ENCODE results near the gene KCND2.

Gene KCND2

GRCh38 chr7:120467676-120468075 lies 194.7 kb downstream of the KCND2 start:
- Histone ChIP-seq H3K4me1 (ENCODE audit: insufficient read depth, insufficient read length) (no peaks in the 10 kb centered on the region), H3K36me3 (ENCODE audit: insufficient read depth, insufficient read length, low read length) (no peaks in the 10 kb centered on the region), H3K9me3 (ENCODE audit: insufficient read depth, low read length) (no peaks in the 10 kb centered on the region), H3K4me3 (ENCODE audit: insufficient read length, low read depth) (no peak overlapping the region), H3K9ac (ENCODE audit: insufficient read length, low read depth) (no peak overlapping the region), H3K27me3 (ENCODE audit: insufficient read depth, insufficient read length) (no peaks in the 10 kb centered on the region)
- DNase-seq (ENCODE audit: low read depth, low spot score), result no peak
- TF ChIP-seq ZNF274 (IDR thresholded peaks at IDR 0.05; ENCODE audit: low read depth, low read length) (no peak), SUZ12 (IDR thresholded peaks at IDR 0.05; ENCODE audit: extremely low read depth, insufficient read depth, insufficient read length) (no peak), YY1 (IDR thresholded peaks at IDR 0.05; ENCODE audit: insufficient read depth, insufficient read length) (no peak)

- no peak for TF ChIP-seq SUZ12 (IDR thresholded peaks at IDR 0.05; ENCODE audit: extremely low read depth, insufficient read depth, insufficient read length)
- TF ChIP-seq ZNF274 (IDR thresholded peaks at IDR 0.05; ENCODE audit: low read depth, low read length), result no peak
- TF ChIP-seq YY1 (IDR thresholded peaks at IDR 0.05; ENCODE audit: insufficient read depth, insufficient read length), result no peak
- Histone ChIP-seq H3K9ac (ENCODE audit: insufficient read length, low read depth) (no peak overlapping the region), H3K36me3 (ENCODE audit: insufficient read depth, insufficient read length, low read length) (no peaks in the 10 kb centered on the region), H3K4me3 (ENCODE audit: insufficient read length, low read depth) (no peak overlapping the region), H3K27me3 (ENCODE audit: insufficient read depth, insufficient read length) (no peaks in the 10 kb centered on the region), H3K4me1 (ENCODE audit: insufficient read depth, insufficient read length) (no peaks in the 10 kb centered on the region), H3K9me3 (ENCODE audit: insufficient read depth, low read length) (no peaks in the 10 kb centered on the region)
- no peak for DNase-seq (ENCODE audit: low read depth, low spot score)
Measured at GRCh38 chr7:120468611-120469010, 195.6 kb downstream of the KCND2 start.

- Histone ChIP-seq H3K9me3 (ENCODE audit: insufficient read depth, low read length) (no peaks in the 10 kb centered on the region), H3K4me1 (ENCODE audit: insufficient read depth, insufficient read length) (no peaks in the 10 kb centered on the region), H3K4me3 (ENCODE audit: insufficient read length, low read depth) (no peak overlapping the region), H3K27me3 (ENCODE audit: insufficient read depth, insufficient read length) (no peaks in the 10 kb centered on the region), H3K9ac (ENCODE audit: insufficient read length, low read depth) (no peak overlapping the region), H3K36me3 (ENCODE audit: insufficient read depth, insufficient read length, low read length) (no peaks in the 10 kb centered on the region)
- no peak for TF ChIP-seq ZNF274 (IDR thresholded peaks at IDR 0.05; ENCODE audit: low read depth, low read length)
- TF ChIP-seq SUZ12 (IDR thresholded peaks at IDR 0.05; ENCODE audit: extremely low read depth, insufficient read depth, insufficient read length), result no peak
- TF ChIP-seq YY1 (IDR thresholded peaks at IDR 0.05; ENCODE audit: insufficient read depth, insufficient read length), result no peak
- DNase-seq (ENCODE audit: low read depth, low spot score), result no peak
Measured at GRCh38 chr7:120472892-120473291, 199.9 kb downstream of the KCND2 start.

GRCh38 chr7:120473352-120473751 lies 200.4 kb downstream of the KCND2 start:
- no peaks in the 10 kb centered on the region for H3K9me3 ChIP-seq (ENCODE audit: insufficient read depth, low read length)
- no peaks in the 10 kb centered on the region for H3K36me3 ChIP-seq (ENCODE audit: insufficient read depth, insufficient read length, low read length)
- no peak for TF ChIP-seq SUZ12 (IDR thresholded peaks at IDR 0.05; ENCODE audit: extremely low read depth, insufficient read depth, insufficient read length)
- no peak for TF ChIP-seq YY1 (IDR thresholded peaks at IDR 0.05; ENCODE audit: insufficient read depth, insufficient read length)
- TF ChIP-seq ZNF274 (IDR thresholded peaks at IDR 0.05; ENCODE audit: low read depth, low read length), result no peak
- DNase-seq (ENCODE audit: low read depth, low spot score), result no peak
- no peaks in the 10 kb centered on the region for H3K4me1 ChIP-seq (ENCODE audit: insufficient read depth, insufficient read length)
- H3K9ac ChIP-seq (ENCODE audit: insufficient read length, low read depth), result no peak overlapping the region
- no peaks in the 10 kb centered on the region for H3K27me3 ChIP-seq (ENCODE audit: insufficient read depth, insufficient read length)
- H3K4me3 ChIP-seq (ENCODE audit: insufficient read length, low read depth), result no peak overlapping the region

GRCh38 chr7:120475994-120476393 lies 203.0 kb downstream of the KCND2 start:
- Histone ChIP-seq H3K27me3 (ENCODE audit: insufficient read depth, insufficient read length) (no peaks in the 10 kb centered on the region), H3K4me1 (ENCODE audit: insufficient read depth, insufficient read length) (no peaks in the 10 kb centered on the region)

GRCh38 chr7:120480472-120480871 lies 207.5 kb downstream of the KCND2 start:
- H3K9me3 ChIP-seq (ENCODE audit: insufficient read depth, low read length), result no peaks in the 10 kb centered on the region
- H3K4me3 ChIP-seq (ENCODE audit: insufficient read length, low read depth), result no peak overlapping the region
- TF ChIP-seq ZNF274 (IDR thresholded peaks at IDR 0.05; ENCODE audit: low read depth, low read length) (no peak), SUZ12 (IDR thresholded peaks at IDR 0.05; ENCODE audit: extremely low read depth, insufficient read depth, insufficient read length) (no peak), YY1 (IDR thresholded peaks at IDR 0.05; ENCODE audit: insufficient read depth, insufficient read length) (no peak)
- H3K4me1 ChIP-seq (ENCODE audit: insufficient read depth, insufficient read length), result no peaks in the 10 kb centered on the region
- no peaks in the 10 kb centered on the region for H3K27me3 ChIP-seq (ENCODE audit: insufficient read depth, insufficient read length)
- no peak overlapping the region for H3K9ac ChIP-seq (ENCODE audit: insufficient read length, low read depth)
- H3K36me3 ChIP-seq (ENCODE audit: insufficient read depth, insufficient read length, low read length), result no peaks in the 10 kb centered on the region
- DNase-seq (ENCODE audit: low read depth, low spot score), result no peak

More at GRCh38 chr7:120475994-120476393, 203.0 kb downstream of the KCND2 start:
- no peaks in the 10 kb centered on the region for H3K36me3 ChIP-seq (ENCODE audit: insufficient read depth, insufficient read length, low read length)
- no peaks in the 10 kb centered on the region for H3K9me3 ChIP-seq (ENCODE audit: insufficient read depth, low read length)
- H3K9ac ChIP-seq (ENCODE audit: insufficient read length, low read depth), result no peak overlapping the region
- no peak for DNase-seq (ENCODE audit: low read depth, low spot score)
- TF ChIP-seq ZNF274 (IDR thresholded peaks at IDR 0.05; ENCODE audit: low read depth, low read length) (no peak), YY1 (IDR thresholded peaks at IDR 0.05; ENCODE audit: insufficient read depth, insufficient read length) (no peak), SUZ12 (IDR thresholded peaks at IDR 0.05; ENCODE audit: extremely low read depth, insufficient read depth, insufficient read length) (no peak)
- no peak overlapping the region for H3K4me3 ChIP-seq (ENCODE audit: insufficient read length, low read depth)

GRCh38 chr7:120480930-120481329 lies 208.0 kb downstream of the KCND2 start:
- no peak for DNase-seq (ENCODE audit: low read depth, low spot score)
- Histone ChIP-seq H3K27me3 (ENCODE audit: insufficient read depth, insufficient read length) (no peaks in the 10 kb centered on the region), H3K9ac (ENCODE audit: insufficient read length, low read depth) (no peak overlapping the region), H3K9me3 (ENCODE audit: insufficient read depth, low read length) (no peaks in the 10 kb centered on the region), H3K4me3 (ENCODE audit: insufficient read length, low read depth) (no peak overlapping the region), H3K36me3 (ENCODE audit: insufficient read depth, insufficient read length, low read length) (no peaks in the 10 kb centered on the region), H3K4me1 (ENCODE audit: insufficient read depth, insufficient read length) (no peaks in the 10 kb centered on the region)
- TF ChIP-seq ZNF274 (IDR thresholded peaks at IDR 0.05; ENCODE audit: low read depth, low read length), result no peak
- no peak for TF ChIP-seq SUZ12 (IDR thresholded peaks at IDR 0.05; ENCODE audit: extremely low read depth, insufficient read depth, insufficient read length)
- TF ChIP-seq YY1 (IDR thresholded peaks at IDR 0.05; ENCODE audit: insufficient read depth, insufficient read length), result no peak

All from NT2/D1 (cell line).